K562 (cell line): ENCODE data around the gene NPDC1. TPM values are rescaled to one million over a fixed set of nuclear protein-coding genes. Genes with fewer than 3 reads are reported as not detected.

Source experiments
- CBFA2T2 ChIP-seq: fragments of 450-650 bp; conservative IDR thresholded peaks from 2 replicates; pipeline ENCODE4 v1.6.1; 2017; ENCODE audit warnings: mild to moderate bottlenecking
- FOXJ2 ChIP-seq: fragments of 200-800 bp; sonication (Bioruptor generic); IDR thresholded peaks from 2 replicates; pipeline ENCODE4 v1.6.1; 2016; ENCODE audit warnings: missing genetic modification characterization, missing compliant biosample characterization
- FOXK2 ChIP-seq, 2 experiments: fragments of 450-650 bp; IDR thresholded peaks in 1 of 2; conservative IDR thresholded peaks in 1 of 2; 2 replicates each; pipeline ENCODE4 v1.6.1; 2016; ENCODE audit warnings: low read depth in 2 of 2, mild to moderate bottlenecking in 1 of 2
- PHTF2 ChIP-seq: fragments of 250-450 bp; sonication (Bioruptor Pico); IDR thresholded peaks from 2 replicates; pipeline ENCODE4 v1.5.0; 2021; ENCODE audit warnings: mild to moderate bottlenecking
- RFX5 ChIP-seq: IDR thresholded peaks from 2 replicates; pipeline ENCODE4 v1.6.1; 2011; ENCODE audit warnings: low read depth, mild to moderate bottlenecking, improper control_type of control experiment, low read length
- RUNX1 ChIP-seq: sonication (generic); IDR thresholded peaks from 2 replicates; pipeline ENCODE4 v1.6.1; 2016; ENCODE audit warnings: antibody characterized with exemption, low read depth
- ZNF124 ChIP-seq: sonication (generic); formaldehyde crosslinking; IDR thresholded peaks from 2 replicates; pipeline ENCODE4 v1.8.1; 2022; ENCODE audit warnings: missing genetic modification reagents
- polyA plus RNA-seq, 8 experiments: library from polyadenylated mRNA; depleted of rRNA in 4 of 8; stranded (reverse) in 5 of 8; unstranded in 3 of 8; fragments of >200 nt; fragmentation: Nextera tagmentation in 2 of 8; fragmentation: Illumina TruSeq in 1 of 8; extraction: Ambion mirVana in 2 of 8; extraction: Trizol in 1 of 8; gene quantifications; 2 replicates each; pipeline versions ENCODE4 v1.2.1 to v1.2.3, GENCODE V29; 2011 to 2014; ENCODE audit warnings: inconsistent platforms in 1 of 8, missing spikeins in 1 of 8
- total RNA-seq, 7 experiments: library from RNA; depleted of rRNA in 6 of 7; stranded (reverse); fragments of >200 nt in 6 of 7; fragmentation: Illumina TruSeq in 2 of 7; extraction: Trizol in 2 of 7; gene quantifications; 2 replicates each; pipeline versions ENCODE4 v1.2.1 to v1.2.3, GENCODE V29; 2011 to 2021; ENCODE audit warnings: low replicate concordance in 1 of 7
- TF ChIP-seq, protein P1 (sequence below), 2 experiments: fragments of 450-650 bp in 1 of 2; sonication (generic) in 1 of 2; formaldehyde crosslinking in 1 of 2; IDR thresholded peaks; 2 replicates each; pipeline versions ENCODE4 v1.7.1 to v1.9.0; 2016 to 2022; ENCODE audit warnings: inconsistent platforms in 1 of 2, mild to moderate bottlenecking in 1 of 2, missing genetic modification reagents in 1 of 2
- TF ChIP-seq, protein P2 (sequence below): fragments of 250-450 bp; sonication (Bioruptor Pico); IDR thresholded peaks from 2 replicates; pipeline ENCODE4 v1.9.0; 2021; ENCODE audit warnings: mild to moderate bottlenecking, inconsistent platforms
- TF ChIP-seq, protein P3 (sequence below): fragments of 250-450 bp; sonication (Bioruptor Pico); IDR thresholded peaks from 2 replicates; pipeline ENCODE4 v1.5.0; 2021; ENCODE audit warnings: mild to moderate bottlenecking, borderline replicate concordance
- TF ChIP-seq, protein P4 (sequence below), 2 experiments: fragments of 450-650 bp; conservative IDR thresholded peaks; 2 replicates each; pipeline ENCODE4 v1.6.1; 2017; ENCODE audit warnings: mild to moderate bottlenecking in 2 of 2, moderate library complexity in 2 of 2

The NPDC1 gene
- total and polyA plus RNA-seq, 9 of the 15 experiments (the other 6 are each of a cell fraction or from before 2014, with no cell fraction given), result 0.06 to 2.1 (median 0.53) TPM; not detected in 3

DNA sequence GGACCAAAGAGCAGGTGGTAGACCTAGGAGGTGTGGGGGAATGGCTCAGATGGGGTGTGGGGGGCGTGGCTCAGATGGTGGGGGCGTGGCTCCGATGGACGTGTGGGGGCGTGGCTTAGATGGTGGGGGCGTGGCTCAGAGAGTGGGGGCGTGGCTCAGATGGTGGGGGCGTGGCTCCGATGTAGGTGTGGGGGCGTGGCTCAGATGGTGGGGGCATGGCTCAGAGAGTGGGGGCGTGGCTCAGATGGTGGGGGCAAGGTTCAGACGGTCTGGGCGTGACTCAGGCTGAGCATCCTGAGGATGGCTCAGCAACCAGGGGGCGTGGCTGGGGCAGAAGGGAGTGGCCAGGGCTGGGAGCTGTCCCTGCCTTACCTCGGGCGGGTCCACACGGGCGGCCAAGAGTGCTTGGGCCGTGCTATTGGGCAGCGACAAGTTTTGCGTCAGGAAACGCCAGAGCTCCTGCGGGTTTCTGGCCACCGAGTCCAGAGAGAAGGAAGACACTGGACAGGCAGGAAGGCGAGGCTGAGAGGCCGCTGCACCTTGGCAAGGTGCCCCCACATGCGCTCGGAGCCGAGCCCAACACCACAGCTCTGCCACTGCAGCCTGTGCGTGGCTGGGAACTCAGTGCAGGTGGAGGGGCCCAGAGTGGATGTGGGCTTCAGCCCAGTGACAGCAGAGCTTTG lies 23.9 kb downstream of the NPDC1 start (continued):
- TF ChIP-seq, protein P1, sequence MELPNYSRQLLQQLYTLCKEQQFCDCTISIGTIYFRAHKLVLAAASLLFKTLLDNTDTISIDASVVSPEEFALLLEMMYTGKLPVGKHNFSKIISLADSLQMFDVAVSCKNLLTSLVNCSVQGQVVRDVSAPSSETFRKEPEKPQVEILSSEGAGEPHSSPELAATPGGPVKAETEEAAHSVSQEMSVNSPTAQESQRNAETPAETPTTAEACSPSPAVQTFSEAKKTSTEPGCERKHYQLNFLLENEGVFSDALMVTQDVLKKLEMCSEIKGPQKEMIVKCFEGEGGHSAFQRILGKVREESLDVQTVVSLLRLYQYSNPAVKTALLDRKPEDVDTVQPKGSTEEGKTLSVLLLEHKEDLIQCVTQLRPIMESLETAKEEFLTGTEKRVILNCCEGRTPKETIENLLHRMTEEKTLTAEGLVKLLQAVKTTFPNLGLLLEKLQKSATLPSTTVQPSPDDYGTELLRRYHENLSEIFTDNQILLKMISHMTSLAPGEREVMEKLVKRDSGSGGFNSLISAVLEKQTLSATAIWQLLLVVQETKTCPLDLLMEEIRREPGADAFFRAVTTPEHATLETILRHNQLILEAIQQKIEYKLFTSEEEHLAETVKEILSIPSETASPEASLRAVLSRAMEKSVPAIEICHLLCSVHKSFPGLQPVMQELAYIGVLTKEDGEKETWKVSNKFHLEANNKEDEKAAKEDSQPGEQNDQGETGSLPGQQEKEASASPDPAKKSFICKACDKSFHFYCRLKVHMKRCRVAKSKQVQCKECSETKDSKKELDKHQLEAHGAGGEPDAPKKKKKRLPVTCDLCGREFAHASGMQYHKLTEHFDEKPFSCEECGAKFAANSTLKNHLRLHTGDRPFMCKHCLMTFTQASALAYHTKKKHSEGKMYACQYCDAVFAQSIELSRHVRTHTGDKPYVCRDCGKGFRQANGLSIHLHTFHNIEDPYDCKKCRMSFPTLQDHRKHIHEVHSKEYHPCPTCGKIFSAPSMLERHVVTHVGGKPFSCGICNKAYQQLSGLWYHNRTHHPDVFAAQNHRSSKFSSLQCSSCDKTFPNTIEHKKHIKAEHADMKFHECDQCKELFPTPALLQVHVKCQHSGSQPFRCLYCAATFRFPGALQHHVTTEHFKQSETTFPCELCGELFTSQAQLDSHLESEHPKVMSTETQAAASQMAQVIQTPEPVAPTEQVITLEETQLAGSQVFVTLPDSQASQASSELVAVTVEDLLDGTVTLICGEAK (IDR thresholded peaks at IDR 0.05), result no peak
- TF ChIP-seq, protein P1 (CRISPR knock-in tag; IDR thresholded peaks at IDR 0.05), result no peak
- TF ChIP-seq CBFA2T2 (no peak), RUNX1 (no peak), PHTF2 (no peak), FOXJ2 (tag) (no peak), ZNF124 (CRISPR knock-in tag) (no peak), FOXK2 (conservative IDR thresholded peaks at IDR 0.05 in 1 of 2, IDR thresholded peaks at IDR 0.05 in 1 of 2; ENCODE audit: low read depth in 2 of 2) (0 out of 4 replicates have a peak, but pooled peaks of 1 of the 2 experiments have one; percentile 29), RFX5 (no peak)
- TF ChIP-seq, protein P2, sequence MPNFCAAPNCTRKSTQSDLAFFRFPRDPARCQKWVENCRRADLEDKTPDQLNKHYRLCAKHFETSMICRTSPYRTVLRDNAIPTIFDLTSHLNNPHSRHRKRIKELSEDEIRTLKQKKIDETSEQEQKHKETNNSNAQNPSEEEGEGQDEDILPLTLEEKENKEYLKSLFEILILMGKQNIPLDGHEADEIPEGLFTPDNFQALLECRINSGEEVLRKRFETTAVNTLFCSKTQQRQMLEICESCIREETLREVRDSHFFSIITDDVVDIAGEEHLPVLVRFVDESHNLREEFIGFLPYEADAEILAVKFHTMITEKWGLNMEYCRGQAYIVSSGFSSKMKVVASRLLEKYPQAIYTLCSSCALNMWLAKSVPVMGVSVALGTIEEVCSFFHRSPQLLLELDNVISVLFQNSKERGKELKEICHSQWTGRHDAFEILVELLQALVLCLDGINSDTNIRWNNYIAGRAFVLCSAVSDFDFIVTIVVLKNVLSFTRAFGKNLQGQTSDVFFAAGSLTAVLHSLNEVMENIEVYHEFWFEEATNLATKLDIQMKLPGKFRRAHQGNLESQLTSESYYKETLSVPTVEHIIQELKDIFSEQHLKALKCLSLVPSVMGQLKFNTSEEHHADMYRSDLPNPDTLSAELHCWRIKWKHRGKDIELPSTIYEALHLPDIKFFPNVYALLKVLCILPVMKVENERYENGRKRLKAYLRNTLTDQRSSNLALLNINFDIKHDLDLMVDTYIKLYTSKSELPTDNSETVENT, result no peak
- TF ChIP-seq, protein P3, sequence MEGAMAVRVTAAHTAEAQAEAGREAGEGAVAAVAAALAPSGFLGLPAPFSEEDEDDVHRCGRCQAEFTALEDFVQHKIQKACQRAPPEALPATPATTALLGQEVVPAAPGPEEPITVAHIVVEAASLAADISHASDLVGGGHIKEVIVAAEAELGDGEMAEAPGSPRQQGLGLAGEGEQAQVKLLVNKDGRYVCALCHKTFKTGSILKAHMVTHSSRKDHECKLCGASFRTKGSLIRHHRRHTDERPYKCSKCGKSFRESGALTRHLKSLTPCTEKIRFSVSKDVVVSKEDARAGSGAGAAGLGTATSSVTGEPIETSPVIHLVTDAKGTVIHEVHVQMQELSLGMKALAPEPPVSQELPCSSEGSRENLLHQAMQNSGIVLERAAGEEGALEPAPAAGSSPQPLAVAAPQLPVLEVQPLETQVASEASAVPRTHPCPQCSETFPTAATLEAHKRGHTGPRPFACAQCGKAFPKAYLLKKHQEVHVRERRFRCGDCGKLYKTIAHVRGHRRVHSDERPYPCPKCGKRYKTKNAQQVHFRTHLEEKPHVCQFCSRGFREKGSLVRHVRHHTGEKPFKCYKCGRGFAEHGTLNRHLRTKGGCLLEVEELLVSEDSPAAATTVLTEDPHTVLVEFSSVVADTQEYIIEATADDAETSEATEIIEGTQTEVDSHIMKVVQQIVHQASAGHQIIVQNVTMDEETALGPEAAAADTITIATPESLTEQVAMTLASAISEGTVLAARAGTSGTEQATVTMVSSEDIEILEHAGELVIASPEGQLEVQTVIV, result no peak
- TF ChIP-seq, protein P4, sequence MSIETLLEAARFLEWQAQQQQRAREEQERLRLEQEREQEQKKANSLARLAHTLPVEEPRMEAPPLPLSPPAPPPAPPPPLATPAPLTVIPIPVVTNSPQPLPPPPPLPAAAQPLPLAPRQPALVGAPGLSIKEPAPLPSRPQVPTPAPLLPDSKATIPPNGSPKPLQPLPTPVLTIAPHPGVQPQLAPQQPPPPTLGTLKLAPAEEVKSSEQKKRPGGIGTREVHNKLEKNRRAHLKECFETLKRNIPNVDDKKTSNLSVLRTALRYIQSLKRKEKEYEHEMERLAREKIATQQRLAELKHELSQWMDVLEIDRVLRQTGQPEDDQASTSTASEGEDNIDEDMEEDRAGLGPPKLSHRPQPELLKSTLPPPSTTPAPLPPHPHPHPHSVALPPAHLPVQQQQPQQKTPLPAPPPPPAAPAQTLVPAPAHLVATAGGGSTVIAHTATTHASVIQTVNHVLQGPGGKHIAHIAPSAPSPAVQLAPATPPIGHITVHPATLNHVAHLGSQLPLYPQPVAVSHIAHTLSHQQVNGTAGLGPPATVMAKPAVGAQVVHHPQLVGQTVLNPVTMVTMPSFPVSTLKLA (conservative IDR thresholded peaks at IDR 0.05), result no peak
